Superior temporal gyrus (tissue), 1 donor: ENCODE data around the gene S100A1.
"Not testable (repeated sequence)": the region's sequence is repeated elsewhere in the genome, so short reads cannot be mapped to it uniquely, and the experiment has no call there.

Source experiments
- DNase-seq: peaks from one replicate; pipeline ENCODE4 v3.0.0-alpha.2; 2016; ENCODE audit errors: extremely low spot score

S100A1 gene

DNA sequence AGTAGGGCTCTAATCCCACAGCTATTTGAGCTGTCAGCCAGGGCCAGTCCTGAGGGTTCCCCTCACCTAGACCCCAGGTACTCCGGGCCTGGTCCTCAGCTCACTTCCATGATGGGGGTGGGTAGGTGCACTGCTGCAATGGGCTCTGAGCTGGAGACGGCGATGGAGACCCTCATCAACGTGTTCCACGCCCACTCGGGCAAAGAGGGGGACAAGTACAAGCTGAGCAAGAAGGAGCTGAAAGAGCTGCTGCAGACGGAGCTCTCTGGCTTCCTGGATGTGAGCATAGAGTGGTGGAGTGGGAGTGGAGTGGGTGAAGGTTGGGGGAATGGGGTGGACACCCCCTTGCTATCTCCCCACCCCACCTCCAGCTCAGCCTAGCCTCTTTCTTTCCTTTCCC, 2.1 kb downstream of the S100A1 start:
- no peak for DNase-seq

DNA sequence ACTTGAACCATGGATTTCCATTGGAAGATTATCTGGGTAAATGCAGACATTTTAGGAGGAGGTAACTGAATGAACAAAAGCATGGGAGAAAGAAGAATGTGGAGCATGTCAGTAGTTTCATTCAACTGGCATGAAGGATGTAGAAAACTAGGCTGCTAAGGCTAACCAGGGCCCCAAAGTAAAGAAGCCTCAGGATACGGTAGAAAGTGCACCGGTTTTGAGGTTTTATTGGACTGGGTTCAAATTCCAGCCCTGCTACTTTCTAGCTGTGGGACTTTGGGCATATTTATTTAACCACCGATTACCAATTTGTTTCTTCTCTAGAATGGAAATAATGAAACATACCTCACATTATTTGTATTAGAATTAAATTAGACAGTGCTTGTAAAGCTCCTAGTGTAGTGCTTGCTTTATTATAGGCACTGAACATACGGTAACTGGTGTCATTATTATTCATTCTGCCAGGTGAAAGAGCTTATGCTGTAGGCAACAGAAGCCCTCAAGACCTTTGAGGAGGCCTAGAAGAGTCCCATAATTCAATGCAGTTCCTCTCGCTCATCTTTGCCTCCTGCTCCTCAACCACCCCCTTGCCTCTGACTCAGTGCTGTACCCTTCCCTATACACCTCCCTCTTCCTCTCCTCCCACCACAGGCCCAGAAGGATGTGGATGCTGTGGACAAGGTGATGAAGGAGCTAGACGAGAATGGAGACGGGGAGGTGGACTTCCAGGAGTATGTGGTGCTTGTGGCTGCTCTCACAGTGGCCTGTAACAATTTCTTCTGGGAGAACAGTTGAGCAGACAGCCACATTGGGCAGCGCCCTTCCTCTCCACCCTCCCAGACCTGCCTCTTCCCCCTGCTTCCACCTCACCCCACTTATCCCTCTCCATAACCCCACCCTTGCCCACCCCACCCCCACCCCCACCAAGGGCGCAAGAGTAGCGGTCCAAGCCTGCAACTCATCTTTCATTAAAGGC, 3.1 kb downstream of the S100A1 start:
- DNase-seq, result no peak

DNA sequence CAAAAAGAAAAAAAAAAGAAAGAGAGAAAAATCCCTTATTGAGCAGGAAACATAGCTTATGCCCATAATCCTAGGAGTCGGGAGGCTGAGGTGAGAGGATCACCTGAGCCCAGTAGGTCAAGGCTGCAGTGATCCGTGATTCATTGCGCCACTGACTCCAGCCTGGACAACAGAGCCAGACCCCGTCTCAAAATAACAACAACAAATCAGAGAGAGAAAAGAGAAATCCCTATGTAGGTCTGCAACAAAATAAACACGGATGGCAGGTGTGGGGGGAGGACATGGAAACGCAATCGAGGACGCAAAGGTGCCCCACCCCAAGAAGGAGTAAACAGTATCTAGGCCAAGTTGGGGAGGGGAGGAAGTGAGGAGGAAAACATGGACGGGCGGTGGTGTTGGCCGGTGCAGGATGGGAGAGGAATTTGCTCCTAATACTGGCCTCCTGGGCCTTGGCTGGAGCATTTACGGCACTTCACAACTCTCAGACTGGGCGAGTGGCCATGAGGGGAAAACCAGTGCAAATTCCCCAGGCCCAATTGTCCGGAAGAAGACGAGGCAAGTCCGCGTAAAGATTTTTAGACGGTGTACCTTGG, 5.0 kb downstream of the S100A1 start:
- no peak for DNase-seq

DNA sequence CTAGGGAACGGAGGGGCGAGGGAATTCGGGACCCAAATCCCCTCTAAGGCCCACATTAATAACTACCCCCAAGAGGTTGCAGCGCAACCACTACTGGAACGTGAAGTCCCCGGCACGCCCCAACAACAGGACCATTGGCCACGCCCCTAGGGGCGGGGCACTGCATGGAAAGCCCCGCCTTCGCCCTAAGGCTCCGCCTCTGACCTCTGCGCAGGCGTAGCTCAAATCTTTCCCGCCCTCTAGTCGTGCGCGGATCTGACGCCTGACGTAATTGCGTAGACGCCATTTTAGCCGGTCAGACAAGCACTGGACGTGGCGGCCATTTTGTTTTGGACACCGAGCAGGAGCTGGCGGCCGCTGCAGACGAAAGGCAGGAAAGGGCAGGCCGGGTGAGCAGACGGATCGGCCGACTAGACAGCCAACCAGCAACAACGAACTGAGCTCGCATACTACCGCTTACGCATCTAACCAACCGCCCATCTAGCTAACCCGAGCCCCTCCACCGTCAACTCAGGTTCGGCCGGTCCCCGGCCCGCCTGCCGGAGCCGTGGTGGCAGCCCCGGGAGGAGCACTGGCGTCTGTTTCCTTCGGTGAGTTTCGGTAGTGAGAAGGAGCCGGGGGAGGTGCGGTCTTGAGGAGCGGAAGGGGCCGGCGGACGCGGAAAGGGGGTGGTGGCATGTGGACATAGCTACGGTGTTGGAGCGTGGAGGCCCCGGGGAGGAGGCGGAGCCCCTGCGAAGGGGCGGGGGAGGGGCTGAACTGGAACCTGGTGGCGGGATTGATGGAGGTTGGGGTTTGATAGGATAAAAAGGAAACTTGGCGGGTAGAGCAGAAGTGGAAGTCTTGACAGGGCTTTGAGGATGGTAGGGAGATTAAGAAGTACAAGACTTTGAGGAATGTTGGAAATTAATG, 5.8 kb downstream of the S100A1 start, which contains the start of gene CHTOP:
Gene CHTOP (plus strand): TSS at position 313 of the 912 bp plus-strand sequence. CDS start 2,523 bp downstream, outside the sequence.
- DNase-seq, result peak; percentile 100

GRCh38 chr1:153635872-153636271, 7.6 kb downstream of the S100A1 start:
- no peak for DNase-seq

DNA sequence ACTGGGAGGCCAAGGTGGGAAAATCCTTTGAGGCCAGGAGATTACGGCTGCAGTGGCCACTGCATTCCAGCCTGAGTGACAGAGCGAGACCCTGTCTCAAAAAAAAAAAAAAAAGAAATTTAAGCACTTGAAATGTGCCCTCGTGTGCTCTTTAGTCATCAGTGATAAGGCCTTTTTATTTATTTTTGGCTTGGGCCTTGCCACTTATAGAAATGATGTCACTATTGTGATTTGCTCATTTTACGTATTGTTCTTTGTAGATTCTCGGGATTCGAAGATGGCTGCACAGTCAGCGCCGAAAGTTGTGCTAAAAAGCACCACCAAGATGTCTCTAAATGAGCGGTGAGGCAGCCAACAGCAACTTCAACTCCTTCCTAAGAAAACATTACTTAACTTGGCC, 8.1 kb downstream of the S100A1 start:
- DNase-seq, result no peak

GRCh38 chr1:153638261-153638660, 10.0 kb downstream of the S100A1 start:
- no peak for DNase-seq

- no peak for DNase-seq
Measured at GRCh38 chr1:153639280-153639679, 11.0 kb downstream of the S100A1 start.

DNA sequence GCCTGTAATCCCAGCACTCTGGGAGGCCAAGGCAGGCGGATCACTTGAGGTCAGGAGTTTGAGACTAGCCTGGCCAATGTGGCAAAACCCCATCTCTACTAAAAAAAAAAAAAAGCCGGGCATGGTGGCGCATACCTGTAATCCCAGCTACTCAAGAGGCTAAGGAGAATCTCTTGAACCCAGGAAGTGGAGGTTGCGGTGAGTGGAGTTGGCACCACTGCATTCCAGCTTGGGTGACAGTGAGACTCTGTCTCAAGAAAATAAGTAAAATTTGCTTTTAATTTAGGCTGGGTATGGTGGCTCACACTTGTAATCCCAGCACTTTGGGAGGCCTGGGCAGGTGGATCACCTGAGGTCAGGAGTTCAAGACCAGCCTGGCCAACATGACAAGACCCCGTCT, 12.0 kb downstream of the S100A1 start:
- DNase-seq, result not testable (repeated sequence)

DNA sequence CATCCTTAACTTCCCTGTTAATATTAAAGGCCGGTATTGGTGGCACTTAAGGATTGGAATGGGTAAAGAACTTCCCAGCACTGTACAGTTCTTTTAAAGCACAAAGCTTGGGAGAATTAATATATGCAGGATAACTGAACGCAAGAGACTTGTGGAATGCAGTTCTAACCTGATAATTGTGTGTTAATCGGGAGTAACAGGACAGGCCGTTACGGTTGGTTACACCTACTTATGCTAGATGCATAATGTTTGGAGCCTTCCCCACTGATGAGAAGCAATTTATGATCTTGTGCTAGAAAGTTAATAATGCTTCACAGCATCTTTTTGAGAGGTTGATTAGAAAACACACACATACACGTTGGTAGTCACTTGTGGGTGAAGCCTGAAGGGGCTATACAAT, 12.6 kb downstream of the S100A1 start:
- no peak for DNase-seq

DNA sequence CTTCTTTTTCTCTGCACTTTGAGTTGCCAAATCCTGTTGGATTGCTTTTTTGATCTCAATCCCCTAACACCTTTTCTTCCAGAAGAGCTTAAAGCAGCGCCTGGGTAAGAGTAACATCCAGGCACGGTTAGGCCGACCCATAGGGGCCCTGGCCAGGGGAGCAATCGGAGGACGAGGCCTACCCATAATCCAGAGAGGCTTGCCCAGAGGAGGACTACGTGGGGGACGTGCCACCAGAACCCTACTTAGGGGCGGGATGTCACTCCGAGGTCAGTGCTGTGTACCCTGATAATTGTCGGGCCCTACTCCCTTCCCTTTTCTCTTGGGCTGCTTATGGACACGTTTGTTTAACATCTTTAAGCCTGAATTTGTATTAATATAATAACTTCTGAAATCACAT, 13.9 kb downstream of the S100A1 start:
- DNase-seq, result no peak

DNA sequence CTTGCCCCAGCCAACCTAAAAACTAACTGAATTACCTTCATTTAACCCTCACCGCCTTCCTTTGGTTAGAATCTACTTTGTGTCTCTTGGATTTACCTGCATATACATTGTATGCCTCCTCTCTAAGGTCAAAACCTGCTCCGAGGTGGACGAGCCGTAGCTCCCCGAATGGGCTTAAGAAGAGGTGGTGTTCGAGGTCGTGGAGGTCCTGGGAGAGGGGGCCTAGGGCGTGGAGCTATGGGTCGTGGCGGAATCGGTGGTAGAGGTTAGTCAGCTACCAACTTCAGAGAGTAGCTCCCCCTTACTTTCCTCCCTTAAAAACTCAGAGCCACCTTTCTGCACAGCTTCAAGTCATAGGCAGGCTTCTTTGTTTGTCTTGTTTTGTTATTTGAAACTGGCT, 14.9 kb downstream of the S100A1 start:
- DNase-seq, result no peak

DNA sequence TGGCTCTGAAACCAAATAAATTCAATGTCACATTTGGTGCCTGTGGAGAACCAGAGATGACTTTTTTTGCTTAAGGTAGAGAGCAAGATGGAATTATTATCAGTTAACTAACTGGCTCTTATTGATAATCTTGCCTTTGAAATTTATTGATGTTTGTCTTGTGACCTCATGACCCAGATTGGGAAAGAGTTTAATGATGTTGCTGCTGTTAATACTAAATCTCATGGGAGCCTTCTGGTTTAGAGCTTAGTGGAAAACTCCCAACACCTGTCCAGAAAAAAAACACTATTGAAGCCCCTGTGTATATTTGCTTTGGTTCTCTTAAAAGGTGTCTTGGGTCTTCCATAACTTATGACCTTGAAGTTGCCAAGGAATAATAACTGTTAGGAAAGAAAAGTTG, 15.6 kb downstream of the S100A1 start:
- no peak for DNase-seq

- no peak for DNase-seq
Measured at GRCh38 chr1:153646672-153647345, 18.6 kb downstream of the S100A1 start.

DNA sequence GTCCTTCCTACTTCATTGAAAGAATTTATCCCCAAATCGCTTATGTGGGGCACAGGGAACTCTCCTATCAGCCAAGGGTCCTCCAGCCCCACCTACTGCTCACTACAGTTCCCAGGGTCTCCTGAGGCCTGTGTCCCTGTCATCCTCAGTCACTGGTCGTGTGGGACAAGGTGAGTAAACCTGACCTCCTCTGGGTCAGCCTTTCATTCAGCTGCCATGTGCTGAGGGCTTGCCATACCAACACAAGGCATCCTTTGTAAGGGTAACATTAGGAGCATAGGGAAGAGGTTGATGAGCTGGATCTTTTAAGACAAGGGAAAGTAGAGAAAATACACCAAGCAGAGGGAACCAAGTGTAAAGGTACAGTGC, 19.1 kb downstream of the S100A1 start:
- DNase-seq, result no peak

GRCh38 chr1:153648000-153648643, 19.9 kb downstream of the S100A1 start:
- DNase-seq, result no peak

DNA sequence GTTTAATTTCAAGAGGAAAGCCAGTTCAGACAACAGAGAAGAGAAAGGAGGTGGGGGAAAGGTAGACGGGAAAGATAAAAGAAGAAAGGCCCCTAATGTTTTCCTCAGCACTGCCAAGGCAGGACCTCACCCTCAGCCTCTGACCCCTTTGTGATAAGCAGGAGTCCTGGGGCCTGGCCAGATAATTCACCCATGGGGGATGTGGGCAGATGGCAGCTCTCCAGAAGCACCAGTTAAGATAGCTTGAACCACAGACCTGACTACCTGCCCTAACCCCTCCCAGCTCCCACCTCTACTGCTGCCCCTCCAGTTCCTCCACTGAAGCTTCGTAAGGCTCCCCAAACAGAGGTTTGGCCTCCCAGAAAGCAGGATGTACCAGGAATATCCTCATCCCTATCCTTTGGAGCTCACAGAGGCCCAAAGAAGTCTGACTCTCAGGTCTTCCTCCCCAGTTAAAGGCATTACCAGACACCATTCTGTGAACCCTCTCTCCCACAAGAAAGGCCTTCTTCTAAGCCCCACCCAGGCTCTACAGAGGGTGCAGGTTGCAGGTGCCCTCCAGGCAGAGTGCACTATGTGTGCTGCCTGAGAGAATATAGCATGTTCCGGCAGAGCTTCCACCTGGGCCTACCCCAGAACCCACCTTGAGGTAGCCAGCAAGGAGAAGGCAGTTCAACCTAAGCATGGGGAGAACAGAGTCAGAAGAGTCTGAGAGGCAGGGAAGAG, 21.1 kb downstream of the S100A1 start:
- no peak for DNase-seq

GRCh38 chr1:153649863-153650235, 21.6 kb downstream of the S100A1 start:
- DNase-seq, result peak; percentile 87

- no peak for DNase-seq
Measured at GRCh38 chr1:153651771-153652170, 23.5 kb downstream of the S100A1 start.

GRCh38 chr1:153652805-153653500, 24.7 kb downstream of the S100A1 start:
- no peak for DNase-seq
